DMS 273 treated with DMSO at 0.1 percent for 48 hours (cell line): ENCODE measurements around the gene WNT5A.

ENCODE experiments used
- DNase-seq: peaks from one replicate; lab custom pipeline; 2025; lab: John Stamatoyannopoulos, UW

WNT5A gene

DNA sequence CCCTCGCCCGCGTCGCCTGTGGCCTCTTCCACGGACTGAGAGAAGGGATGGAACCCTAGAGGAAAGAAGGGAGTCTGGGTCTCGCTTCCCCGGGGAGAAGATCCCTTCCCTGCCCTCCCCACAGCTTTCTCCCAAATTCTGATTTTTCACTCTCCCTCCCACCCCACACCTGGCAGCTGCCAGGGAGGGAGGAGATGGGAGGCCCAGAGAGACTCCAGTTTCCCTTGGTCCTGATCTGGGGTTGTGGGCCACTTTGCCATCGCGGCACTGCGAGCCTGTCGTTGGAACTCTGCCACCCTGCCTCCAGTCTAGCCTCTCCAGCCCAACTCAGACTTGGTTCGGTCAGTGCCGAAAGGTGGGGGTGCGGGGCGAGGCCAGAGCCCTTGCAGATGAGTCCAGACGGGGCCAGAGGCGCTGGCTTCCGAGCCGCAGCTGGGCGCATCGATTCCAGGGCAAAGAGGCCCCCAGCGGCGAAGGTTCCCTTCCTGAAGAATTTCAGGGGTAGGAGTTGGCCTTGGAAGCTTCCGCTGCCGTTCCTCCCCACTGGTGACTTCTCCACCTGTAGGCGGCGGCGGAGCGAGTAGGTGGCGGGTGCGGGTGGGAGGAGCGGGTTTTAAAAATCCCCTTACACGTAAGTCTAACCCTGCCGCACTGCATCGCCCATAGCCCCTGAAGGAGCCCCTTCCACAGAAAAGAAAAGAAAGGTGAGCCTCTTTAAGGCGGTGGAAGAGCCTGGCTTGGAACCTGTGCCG, 5.2 kb downstream of the WNT5A start:
- no peak for DNase-seq

DNA sequence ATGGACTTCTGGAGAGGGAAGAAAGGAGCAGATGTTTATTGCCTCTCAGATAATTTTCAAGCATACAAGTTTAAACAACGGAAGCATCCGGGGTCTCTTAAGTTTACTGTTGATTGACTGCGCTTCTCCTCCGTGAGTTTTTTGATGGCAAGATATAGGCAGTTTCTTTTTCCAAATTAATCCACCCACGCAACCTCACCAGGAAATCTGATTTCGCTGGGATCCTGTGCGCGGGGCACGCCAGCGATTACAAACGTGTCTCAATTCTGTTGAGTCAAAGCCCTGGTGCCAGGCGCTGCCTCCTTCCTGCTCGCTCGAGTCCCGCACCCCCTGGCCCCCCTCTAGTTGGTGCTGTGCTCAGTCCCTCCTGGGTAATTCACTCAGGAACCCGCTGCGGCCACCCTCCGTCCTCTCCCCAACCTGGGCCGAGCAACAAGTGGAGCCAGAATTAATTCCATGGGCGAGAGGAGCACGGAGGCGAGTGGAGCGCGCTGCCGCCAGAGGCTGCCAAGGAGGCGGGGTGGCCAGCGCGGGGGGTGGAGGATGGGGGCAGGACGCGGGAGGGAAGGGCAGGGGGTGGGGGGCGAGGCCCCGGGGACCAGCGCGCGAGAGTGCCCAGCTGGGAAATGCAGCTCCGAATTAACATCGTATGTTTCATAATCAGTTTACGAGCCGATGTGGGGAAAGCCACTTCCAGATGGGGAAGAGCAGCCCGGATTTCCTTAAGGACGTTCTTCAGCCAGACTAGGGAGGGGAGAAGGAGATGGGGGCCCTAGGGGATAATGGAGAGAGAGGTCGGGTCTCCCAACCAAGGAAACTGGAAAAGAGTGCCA, 6.0 kb downstream of the WNT5A start:
- DNase-seq: no peak

DNA sequence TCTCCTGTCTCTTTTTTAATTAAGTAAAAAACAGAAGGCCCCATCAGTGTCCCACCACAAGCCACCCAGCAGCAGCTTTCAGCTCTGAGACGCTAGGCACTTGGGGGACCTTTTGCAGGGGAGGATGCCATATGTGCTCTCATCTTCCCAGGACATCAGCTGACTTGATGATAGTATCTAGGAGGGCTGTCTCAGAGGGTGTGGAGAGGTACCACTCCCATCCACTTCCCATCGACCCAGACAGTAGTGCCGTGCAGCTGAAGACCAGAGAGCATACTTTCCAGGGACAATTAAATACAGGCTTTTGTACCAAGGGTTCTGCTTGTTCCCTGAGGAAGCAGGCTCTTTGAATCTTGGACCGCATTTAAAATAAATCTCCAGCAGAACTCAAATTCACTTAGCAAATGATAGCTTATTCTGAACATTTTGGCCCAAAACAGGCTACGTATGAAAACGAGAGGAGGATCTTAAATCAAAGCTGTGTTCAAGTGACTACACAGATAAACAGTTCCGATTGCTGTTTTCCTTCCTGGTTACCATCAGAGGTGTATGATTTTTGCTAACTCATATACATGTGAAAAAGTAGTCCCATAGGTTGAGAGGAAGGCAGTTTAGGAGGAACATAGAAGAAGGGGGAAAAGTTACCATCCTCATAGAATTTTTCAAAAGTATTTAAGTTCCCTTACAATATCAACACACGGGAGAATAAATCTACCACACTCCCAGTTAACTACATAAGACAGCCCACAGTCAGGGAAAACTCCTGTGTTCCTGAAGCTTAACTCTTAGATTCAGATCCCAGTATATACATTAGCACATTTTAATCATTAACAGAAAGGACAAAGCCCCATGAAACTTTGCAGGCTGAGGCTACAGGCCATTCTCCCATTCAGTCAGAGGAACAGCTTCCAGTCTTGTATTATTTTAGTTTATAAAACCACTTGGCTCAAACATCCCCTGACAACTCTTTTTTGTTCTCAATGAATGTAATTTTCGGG, 9.5 kb downstream of the WNT5A start:
- no peak for DNase-seq

DNA sequence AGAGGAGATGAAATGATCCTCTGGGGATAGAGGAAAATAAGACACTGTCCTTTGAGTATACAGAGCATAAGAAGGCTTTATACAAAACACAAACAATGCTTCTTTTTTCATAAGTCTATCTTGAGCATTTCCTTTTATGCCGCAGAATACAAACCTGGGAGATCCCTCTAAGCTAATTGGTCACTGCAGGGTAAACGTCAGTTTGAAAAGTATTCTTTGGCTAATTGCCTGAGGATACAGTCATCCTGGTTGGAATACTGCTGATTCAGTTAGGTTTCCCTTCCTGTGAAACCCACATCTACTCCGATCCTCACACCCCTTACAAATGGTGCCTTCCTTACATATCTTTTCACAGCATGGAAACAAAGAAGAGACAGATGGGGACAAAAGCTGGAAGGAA, 10.6 kb downstream of the WNT5A start:
- no peak for DNase-seq

DNA sequence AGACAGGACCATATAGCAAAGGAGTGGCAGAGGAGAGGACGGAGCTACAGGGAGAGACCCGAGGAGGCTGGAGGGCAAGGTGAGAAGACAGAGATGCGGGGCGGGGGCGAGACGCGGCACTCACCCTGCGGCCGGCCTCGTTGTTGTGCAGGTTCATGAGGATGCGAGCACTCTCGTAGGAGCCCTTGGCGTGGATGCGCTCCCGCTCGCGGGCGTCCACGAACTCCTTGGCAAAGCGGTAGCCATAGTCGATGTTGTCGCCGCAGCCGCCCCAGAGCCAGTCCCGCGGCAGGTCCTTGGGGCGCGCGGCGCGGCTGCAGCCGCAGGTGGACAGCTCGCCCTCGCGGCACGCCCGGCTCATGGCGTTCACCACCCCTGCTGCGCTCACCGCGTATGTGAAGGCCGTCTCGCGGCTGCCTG, 12.9 kb downstream of the WNT5A start:
- DNase-seq: no peak

DNA sequence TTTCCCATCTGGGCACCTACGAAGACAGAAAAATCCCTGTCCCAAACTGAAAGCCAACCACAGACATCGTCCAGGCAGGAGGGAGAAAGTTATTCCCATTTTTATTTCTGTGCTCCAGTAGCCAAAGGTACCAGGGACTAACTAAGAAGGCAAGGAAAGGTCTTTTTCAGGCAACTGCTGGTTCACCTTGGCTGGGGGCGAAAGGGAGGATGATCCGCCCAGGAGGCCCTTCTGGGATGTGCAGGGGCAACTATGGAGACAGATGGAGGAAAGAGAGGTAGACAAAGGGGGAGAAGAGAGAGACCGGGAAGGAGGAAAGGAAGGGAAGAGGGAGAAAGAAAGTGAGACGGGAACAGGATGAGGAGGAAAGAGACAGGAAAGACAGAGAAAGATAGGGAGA, 13.3 kb downstream of the WNT5A start:
- no peak for DNase-seq

DNA sequence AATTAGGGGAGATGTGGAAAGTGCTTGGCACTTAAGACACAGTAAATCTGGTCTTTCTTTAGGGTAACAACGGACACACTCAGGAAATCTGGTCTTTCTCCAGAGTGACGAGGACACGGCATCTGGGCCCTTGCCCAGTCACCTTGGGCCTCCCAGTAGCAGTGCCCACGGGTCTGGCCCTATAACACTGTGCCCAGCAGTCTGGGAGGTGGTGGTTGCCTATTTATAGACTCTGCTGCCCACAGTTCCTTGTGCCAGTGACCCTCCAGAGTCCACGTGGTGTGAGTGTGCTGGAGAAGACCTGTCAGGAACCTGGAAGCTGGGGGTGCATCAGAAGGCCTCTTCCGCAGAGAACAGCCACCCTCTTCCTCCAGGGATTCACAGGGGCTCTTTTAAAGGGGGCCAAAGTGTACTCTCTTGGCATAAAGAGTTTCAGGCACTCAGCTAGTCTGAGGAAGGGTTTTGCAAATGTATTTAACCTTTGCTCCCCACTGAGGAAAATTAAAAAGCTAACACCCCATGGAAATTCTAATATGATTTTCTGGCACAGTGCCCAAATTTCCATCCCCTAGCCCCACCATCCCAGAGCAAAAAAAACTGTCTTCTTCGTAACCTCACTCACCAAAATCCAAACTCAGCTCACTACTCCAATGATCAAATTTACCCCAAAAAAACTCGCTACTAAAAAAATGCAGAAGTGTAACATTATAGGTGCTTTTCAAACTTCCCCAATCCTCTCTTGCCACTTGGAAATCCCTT, 15.4 kb downstream of the WNT5A start:
- DNase-seq: no peak

DNA sequence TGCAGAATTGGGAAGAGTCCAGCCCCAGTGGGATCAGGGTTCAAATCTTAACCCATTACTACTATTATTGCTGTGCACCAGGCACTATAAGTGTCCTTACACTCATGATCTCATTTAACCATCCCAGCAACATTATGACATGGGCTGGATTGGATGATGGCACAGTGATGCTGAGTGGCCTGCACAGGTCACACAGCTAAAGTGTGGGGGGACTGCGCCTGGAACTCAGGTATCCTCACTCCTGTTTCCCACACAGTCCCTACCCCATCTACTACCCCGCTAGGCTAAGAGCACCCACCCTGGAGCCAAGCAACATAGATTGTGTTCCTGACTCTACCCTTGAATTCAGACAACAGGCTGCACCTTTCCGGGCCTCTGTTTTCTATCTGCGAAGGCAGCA, 16.0 kb downstream of the WNT5A start:
- DNase-seq: no peak

DNA sequence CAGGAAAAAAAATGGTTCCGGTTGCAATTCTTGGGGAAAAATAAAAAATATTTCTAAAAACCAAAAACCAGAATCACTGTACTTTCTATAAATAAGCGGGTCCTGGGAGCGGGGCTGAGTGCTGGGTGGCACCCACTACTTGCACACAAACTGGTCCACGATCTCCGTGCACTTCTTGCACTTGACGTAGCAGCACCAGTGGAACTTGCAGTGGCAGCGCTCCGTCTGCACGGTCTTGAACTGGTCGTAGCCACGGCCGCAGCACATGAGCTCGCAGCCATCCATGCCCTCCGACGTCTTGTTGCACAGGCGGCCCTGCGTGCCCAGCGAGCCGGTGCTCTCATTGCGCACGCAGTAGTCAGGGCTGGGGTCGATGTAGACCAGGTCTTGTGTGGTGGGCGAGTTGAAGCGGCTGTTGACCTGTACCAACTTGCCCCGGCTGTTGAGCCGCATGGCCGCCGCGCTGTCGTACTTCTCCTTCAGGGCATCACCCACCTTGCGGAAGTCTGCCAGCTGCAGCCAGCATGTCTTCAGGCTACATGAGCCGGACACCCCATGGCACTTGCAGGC, 17.1 kb downstream of the WNT5A start:
- no peak for DNase-seq

DNA sequence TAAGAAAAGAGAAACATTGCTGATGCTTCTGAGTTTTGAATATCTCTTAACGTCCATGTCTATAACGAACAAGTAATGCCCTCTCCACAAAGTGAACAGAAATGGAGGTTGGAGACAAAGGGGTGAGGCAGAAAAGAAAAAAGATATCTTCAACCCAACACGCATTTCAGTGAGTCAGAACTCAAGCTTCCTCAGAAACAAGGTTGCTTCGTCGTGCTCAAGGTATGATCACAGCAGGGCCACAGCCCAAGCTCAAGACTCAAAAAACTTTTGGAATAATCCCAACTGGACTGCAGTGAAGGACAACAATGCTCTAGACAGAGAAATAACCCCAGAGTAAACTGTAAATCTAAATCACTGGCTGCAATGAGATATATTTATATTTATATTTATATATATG, 18.9 kb downstream of the WNT5A start:
- DNase-seq: no peak

DNA sequence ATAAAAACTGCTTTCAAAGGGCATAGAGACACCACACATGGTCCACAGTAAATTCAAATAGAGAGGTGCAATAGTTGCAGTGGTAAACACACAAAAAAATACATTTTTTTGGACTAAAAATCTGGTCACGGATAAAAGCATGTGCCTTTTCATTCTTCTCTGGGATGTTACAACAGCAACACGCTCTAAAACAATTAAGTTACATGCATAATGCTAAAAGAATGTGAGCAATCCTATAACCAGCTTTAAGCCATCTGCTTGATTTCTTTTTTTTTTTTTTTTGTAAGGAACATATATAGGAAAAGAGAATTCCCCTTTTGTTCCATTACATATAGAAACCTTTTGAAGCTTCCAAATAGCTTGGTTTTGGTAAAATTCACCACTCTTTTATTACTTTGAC, 20.0 kb downstream of the WNT5A start:
- DNase-seq: no peak

DNA sequence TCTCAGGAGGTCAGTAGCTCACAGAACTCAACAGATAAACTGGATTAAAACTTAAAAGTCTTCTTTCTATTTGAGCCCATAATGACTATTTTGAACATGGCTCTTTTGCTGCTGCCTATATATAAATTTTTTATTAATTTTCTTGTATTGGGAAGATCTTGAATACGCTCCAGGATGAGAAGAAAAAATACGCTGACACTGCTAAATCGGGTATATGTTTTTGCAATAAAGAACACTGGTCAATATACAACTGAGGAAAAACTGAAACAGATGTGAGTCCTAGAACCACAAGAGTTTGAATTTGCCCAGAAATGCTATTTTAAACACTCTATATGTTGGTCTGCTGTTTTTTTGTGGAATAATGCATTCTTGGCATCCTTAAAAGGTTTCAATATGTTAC, 20.6 kb downstream of the WNT5A start:
- DNase-seq: no peak

DNA sequence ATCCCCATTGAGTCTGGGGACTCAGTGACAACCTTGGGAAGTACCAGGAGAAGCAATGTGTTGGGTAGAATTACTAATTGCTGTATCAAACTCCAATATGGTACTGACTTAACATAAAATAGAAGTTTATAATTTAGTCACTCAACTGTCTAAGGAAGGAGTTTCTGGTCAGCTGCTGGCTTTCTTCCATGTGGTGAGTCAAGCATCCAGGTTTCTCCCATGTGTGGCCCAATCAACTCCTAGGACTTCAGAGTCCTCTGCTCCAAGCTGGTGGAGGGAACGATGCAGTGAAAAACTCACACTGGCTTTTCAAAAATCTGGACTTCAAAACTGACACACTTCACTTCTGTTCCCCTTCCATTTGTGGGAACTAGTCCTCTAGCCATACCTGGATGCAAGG, 25.2 kb downstream of the WNT5A start:
- no peak for DNase-seq

DNA sequence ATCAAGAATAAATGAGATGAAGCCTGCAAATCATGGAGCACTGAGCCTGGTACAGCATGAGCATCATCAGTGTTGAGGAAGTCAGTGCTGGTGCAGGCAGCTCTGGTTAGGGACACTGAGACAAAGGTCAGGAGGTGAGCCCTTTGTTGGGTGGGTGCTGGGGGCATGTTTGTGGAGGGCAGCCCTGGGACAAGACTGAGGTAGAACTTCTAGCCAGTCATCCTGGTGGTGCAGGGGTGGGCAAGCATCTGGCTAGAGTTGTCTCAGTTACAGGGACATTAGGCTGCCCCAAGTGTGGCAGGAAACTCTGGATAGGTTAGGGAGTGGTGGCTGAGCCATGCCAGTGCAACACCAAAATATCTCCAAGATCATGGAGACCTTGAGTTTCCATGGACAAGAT, 27.3 kb downstream of the WNT5A start:
- no peak for DNase-seq

DNA sequence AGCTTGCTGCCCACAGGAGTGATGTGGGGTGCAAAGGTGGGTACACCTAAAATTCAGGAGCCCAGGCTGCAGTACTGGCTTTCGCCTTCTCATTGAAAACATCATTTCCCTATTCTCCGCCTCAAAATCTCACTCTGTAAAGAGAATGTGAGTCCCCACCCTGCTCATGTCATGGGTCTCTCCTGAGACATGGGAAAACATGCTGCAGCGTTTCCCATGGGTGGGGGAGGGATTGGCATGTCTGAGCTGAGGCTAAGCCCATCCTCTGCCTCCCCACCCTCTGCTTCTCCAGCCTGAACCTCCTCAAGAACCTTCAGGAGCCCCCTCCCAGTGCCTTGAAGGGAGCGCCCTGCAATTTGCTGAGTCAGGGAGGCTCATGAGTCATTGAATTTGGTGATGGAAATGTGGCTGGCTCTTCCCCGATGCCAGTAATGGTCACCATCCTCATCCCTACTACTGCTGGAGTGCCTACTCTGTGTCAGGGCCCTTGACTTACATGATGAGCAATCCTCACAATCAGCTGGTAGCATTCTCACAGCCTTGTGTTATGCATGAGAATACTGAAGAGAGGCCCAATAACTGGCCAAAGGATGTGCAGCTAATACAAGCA, 28.8 kb downstream of the WNT5A start:
- DNase-seq: no peak

DNA sequence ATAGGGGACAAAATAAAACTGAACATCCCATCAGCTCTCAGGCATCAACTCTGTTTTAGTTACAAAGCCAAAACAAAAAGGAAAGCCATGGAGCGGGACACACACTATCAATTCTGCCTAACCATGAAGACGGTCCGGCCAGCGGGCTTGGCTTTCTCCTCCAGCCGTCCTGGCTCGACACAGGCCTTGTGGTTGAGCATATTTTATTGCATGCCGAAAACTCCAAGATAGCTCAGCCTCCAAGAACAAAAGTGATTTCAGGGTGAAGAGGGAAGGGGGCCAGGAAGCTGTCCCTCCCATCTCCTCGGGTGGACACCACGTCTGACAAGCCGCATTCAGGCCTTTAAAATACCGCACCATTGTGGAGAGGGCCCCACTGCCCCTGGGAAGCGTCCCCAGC, 31.2 kb downstream of the WNT5A start:
- no peak for DNase-seq

DNA sequence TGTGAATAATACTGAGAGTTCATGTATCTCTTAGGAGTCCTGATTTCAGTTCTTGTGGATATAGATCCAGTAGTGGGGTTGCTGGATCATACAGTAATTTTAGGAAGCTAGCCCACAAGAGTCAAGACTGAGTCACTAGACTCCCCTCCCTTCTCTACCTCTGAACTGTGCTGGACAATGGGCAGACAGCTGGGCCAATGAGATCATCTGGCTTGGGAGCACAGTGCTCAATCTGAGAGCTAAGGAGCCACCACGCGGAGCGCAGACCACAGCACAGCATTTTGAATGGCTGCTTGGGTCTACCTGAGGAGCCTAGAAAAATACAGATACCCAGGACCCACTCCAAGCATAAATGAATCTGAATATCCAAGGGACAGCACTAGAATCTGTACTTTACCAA, 32.5 kb downstream of the WNT5A start:
- no peak for DNase-seq

DNA sequence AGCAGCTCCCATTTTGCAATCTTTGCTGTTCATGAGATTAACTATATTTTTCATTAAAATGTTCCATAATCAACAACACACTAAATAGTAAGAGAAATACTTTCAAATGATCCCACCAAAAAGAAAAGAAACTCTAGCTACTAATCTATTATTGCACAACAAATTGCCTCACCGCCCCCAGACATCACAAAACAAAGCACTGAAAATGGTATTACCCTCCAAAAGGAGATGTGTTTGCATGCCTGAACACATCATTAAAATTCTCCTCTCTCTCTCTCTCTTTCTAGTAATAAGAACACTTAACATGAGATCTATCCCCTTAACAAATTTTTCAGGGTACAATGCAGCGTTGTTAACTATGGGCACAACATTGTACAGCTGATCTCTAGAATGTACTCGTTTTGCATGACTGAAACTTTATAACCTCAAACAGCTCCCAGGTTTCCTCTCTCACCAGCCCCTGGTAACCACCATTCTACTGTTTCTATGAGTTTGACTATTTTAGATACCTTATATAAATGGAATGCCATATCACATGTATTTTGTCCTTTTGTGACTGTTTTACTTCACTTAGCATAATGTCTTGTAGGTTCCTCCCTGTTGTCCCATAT, 33.1 kb downstream of the WNT5A start:
- no peak for DNase-seq

DNA sequence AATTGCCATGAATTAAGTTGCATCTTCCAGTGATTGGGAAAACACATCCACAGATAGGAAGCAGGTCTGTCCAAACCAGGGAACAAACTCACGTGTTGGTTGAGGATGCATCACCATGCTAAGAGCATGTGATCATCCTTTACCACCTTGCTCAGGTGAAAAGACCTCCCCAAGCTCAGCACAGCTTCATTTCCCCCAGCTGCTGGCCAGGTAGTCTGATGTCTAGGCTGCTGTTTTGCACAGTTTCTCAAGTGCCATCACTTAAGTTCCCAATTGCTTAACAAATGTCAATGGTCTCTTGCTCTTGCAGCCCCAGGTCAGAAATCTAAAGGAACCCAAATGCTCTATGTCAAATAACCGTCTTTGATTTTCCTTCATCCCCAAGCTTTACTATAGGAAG, 34.2 kb downstream of the WNT5A start:
- no peak for DNase-seq

DNA sequence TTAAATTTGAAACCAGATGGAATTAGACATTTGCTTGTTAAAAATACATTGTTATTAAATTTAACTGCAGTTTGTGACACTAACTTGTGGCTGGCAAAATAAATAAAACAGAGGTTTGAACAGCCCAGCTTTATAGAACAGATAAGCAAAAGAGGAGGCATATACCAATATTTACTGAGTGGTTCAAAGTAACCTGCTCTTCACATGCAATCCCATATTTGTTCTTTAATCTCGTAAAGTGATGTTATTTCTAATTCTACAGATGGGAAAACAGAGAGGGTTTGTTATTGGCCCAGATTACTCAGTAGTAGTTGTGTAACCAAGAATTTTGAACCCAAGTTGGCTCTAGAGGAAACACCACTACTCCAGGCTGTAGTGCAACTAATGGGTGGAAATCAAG, 37.6 kb downstream of the WNT5A start:
- no peak for DNase-seq
